Suppressor macrophage (primary cell): ENCODE data around the gene CKAP2L.
"Not testable (repeated sequence)": the region's sequence is repeated elsewhere in the genome, so short reads cannot be mapped to it uniquely, and the experiment has no call there.

Experiments used
- DNase-seq, 4 experiments: peaks; one replicate each; pipeline ENCODE4 v3.0.0-alpha.2; 2020 to 2022

The CKAP2L gene

DNA sequence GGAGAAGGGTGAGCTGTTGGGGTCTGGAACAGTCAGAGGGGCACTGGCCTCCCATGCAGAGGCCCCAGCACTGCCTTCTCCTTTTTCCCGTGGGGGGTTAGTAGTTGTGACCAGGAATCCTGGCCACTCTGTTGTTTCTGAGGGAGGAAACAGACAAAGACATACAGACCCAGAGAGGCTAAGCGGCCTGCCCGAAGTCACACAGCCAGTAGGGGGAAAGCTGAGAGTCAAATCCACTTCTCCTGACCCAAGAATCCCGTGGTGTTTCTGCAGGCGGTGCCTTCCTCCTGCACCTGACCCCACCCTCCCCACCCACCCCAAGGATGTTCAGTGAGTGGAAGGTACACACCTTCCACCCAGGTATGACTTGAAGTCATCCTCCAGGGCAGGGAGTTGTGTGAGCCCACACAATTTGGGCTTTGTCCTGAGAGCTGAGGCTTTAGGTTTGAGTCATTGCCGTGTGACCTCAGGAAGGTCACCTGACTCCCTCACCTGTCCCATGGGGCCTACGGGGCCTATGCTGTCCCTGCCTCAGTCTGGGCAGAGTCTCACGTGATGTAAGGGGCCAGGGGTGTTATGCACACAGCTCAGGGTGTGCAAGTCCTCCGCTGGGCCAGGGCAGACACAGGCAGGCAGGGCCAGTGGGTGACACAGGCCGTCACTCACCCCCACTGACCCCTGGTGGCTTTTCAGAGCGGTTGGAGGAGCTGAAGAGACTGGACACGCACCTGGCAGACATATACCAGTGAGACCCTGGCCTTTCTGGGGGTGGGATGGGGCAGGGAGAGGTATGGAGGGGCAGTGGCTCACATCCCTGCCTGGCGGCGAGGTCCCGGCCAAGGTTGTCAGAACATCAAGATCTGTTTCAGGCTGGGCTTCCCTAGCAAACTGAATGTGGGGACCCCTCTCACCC, 38.6 kb downstream of the CKAP2L start:
- DNase-seq: no peak

GRCh38 chr2:112724591-112725525, 39.6 kb downstream of the CKAP2L start:
- peak; percentile 45 to 78 (median 62) for DNase-seq

DNA sequence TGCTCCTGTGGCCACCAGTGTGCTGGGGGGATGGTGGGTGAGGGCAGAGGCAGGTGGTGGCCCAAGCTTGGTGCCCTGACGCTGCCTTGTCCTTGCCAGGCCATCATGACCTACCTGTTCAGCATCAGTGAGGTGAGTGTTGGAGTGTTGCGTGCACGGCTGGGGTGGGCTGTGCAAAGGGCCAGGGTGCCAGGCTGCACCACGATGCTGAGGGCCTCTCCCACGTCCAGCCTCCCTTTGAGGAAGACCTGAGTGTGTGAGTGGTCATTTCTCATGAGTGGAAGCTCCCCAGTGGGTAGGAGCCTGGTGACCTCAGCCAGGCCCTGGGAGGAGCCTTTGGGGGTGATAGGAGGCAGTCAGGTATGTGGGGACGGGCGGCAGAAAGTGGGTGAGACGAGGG, 40.4 kb downstream of the CKAP2L start:
- no peak for DNase-seq

DNA sequence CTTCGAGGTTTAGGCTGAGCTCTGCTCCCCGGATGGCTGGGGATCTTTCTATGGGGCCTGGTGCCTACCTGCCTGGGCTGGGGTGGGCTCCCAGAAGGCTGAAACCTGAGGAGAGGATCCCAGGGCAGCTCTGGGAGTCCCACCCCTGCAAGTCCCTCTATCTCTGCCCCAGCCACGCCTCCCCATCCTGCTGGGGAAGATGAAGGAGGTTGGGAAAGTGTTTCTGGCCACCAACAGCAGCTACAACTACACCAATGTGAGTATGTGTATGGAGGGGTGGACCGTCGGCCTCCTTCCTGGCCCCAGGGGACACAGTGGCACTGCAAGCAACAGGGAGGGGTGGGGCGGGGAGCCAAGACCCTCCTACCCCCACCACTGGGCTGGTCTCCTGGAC, 40.9 kb downstream of the CKAP2L start:
- no peak for DNase-seq

- DNase-seq: no peak
Observed at GRCh38 chr2:112722816-112723546, 41.4 kb downstream of the CKAP2L start.

- DNase-seq: no peak
Observed at GRCh38 chr2:112721819-112722522, 42.4 kb downstream of the CKAP2L start.

- no peak for DNase-seq
Observed at GRCh38 chr2:112720785-112721184, 43.6 kb downstream of the CKAP2L start, which contains the start of gene NT5DC4. NT5DC4 (plus strand) TSS chr2:112721020; CDS start chr2:112721080, 60 bp downstream.

- peak in 1 of 4 experiments; percentile 52 for DNase-seq
Observed at GRCh38 chr2:112718863-112719370, 45.5 kb downstream of the CKAP2L start.

DNA sequence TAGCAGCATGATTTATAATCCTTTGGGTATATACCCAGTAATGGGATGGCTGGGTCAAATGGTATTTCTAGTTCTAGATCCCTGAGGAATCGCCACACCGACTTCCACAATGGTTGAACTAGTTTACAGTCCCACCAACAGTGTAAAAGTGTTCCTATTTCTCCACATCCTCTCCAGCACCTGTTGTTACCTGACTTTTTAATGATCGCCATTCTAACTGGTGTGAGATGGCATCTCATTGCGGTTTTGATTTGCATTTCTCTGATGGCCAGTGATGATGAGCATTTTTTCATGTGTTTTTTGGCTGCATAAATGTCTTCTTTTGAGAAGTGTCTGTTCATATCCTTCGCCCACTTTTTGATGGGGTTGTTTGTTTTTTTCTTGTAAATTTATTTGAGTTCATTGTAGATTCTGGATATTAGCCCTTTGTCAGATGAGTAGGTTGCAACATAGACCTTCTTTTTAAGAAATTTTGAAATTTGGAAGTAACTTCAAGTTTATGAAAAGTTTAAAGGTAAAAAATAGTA, 47.5 kb downstream of the CKAP2L start:
- not testable (repeated sequence) for DNase-seq

- DNase-seq: not testable (repeated sequence)
Observed at GRCh38 chr2:112716094-112716493, 48.3 kb downstream of the CKAP2L start.

- DNase-seq: no peak
Observed at GRCh38 chr2:112714836-112715631, 49.4 kb downstream of the CKAP2L start.

GRCh38 chr2:112714331-112714730, 50.1 kb downstream of the CKAP2L start:
- DNase-seq: no peak

- DNase-seq: no peak
Observed at GRCh38 chr2:112713926-112714325, 50.5 kb downstream of the CKAP2L start.

DNA sequence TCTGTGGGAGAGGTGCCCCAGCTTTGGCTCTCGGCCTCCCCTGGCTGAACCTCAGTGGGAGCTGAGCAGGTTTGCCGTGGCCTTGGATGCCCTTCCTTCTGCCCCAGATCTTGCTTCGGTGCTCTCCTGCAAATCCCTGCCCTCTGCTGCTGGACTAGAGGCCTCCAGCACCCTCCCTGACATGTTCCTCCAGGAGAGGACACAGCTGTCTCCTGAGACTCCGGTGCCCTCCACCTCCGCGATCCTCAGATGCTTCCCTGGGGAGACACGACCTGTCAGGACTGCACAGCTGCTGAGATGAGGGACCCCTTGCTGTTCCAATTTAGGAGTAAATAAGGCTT, 50.9 kb downstream of the CKAP2L start:
- DNase-seq: no peak

DNA sequence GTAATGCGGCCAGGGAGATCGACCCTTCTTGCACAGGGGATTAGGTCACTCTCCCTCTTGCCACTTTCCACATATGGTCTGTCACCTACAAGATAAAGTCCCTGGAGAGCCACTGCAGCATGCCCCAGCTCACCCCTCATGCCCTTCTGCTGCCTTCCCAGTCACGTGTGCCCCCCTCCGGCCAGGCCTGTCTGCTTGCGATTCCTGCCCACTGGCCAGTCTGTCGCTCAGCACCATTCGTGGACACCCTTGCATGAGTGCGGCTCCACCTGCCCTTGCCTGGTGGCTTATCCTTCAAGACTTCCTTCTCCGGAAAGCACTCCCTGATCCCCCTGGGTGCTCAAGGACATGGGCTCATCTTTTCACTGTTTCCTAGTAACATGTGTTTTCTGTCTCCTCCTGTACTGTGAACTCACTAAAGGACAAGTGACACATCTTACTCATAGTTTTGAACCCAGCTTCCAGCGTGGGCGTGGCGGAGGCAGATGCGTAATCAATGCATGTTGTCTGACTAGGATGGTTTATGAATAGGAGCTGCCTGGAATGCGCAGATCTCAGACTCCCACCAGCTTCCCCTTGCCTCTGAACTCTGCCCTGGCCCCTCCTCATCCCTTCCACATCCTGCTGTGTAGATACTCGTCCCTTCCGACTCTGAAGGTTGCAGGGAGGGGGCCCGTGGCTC, 51.4 kb downstream of the CKAP2L start:
- DNase-seq: peak; percentile 81 to 91 (median 87)

GRCh38 chr2:112712465-112712864, 51.9 kb downstream of the CKAP2L start:
- DNase-seq: no peak

- DNase-seq: no peak
Observed at GRCh38 chr2:112710956-112711750, 53.3 kb downstream of the CKAP2L start.

- no peak for DNase-seq
Observed at GRCh38 chr2:112709703-112710102, 54.7 kb downstream of the CKAP2L start.

- DNase-seq: no peak
Observed at GRCh38 chr2:112708968-112709367, 55.4 kb downstream of the CKAP2L start.
